ENCODE results near the gene IGFBP7.

The IGFBP7 gene

DNA sequence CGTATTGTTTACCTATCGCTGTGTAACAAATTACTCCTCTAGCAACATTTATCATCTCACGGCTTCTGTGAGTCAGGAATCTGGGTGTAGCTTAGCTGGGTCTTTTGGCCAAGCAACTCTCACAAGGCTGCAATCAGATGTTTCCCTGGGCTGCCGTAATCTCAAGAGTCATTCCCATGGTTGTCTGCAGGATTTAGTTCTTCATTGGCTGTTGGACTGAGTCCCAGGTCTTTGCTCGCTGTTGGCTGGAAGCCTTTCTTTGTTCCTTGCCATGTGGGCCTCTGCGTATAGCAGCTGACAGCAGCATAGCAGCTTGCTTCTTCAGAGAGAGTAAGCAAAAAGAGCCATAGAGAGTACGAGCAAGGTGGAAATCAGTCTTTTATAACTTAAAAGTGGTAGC, 114.7 kb downstream of the IGFBP7 start:
- DNase-seq (ENCODE audit: low read depth, low spot score): no peak

DNA sequence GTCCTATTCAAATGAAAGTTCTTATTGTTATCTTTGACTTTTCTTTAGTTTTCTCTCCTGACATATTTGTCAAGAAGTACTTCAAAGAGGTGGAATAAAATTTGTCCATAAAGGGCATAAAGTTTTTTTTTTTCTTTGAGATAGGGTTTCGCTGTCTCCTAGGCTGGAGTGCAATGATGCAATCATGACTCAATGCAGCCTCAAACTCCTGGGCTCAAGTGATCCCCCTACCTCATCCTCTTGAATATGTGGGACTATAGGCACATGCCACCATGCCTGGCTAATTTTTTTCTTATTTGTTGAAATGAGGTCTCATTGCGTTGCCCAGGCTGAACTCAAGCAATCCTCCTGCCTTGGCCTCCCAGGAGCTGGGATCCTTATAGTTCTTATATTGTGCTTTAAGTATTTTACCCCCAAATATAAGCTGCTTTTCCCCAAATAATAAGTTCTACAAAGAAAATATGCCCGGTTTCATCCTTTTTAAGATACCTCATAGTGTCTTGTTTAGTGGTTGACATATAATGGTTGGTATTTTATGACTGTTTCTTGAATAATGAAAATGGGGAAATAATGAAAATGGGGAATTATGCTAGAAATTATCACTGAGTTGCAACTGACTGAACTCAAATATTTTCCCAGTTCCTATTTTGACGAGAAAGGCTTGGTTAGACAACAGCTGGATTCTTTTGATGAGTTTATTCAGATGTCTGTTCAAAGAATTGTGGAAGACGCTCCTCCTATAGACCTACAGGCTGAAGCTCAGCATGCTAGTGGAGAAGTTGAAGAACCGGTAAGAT, 119.9 kb downstream of the IGFBP7 start:
- no peak for DNase-seq (ENCODE audit: low read depth, low spot score)
- H3K4me3 ChIP-seq (ENCODE audit: low read length): no peak overlapping the region

More for the DNA sequence above, 114.7 kb downstream of the IGFBP7 start:
- no peak overlapping the region for H3K4me3 ChIP-seq (ENCODE audit: low read length)

DNA sequence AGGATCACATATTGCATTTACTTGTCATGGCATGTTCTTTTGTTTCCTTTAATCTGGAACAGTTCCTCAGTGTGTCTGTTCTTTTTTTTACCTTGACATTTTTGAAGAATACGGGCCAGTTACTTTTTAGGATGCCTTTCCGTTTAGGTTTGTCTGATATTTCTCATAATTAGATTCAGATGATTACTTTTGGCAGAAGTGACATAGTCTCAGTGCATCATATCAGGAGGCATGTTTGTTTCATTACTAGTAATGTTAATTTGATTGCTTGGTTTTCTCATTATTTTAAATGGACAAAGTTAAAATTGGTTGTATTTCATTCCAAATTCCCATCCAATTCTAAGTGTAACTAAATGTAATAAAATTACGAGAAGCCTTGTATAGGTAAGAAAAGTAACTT, 123.2 kb downstream of the IGFBP7 start:
- no peak for DNase-seq (ENCODE audit: low read depth, low spot score)
- no peak overlapping the region for H3K4me3 ChIP-seq (ENCODE audit: low read length)

DNA sequence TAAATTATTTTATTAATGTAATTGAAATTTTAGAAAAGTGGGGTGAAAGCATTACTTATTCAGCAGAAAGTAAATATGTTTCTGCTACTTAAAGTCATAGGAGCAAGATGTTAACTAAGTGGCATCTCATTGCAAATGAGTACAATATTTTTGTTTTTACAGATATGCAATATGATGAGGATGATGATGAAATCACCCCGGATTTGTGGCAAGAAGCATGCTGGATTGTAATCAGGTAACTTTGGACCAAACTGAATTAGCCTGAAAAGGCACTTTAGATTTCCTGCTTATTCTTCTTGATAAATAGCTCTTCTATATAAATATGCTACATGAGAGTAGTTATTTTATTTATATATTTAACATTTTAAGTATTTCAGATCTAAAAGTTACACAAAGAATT, 124.0 kb downstream of the IGFBP7 start:
- no peak for DNase-seq (ENCODE audit: low read depth, low spot score)
- H3K4me3 ChIP-seq (ENCODE audit: low read length): no peak overlapping the region

DNA sequence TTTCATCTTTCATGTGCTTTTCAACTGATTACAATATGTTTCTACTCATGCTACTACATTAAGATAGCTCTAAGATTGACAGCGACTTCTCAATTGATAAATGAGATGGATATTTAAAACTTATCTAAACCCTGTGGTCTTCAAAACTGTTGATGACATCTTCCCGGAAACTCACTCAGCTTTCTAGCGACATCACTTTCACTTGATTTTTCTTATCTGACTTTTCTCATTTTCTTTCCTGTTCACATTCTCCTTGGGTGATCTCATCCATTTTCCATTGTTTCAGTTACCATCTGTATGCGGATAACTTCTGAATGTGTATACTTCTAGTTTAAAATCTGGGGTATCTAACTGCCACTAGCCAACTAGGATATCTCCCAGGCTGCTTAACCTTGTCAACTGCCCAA, 128.4 kb downstream of the IGFBP7 start:
- H3K4me3 ChIP-seq (ENCODE audit: low read length): no peak overlapping the region
- no peak for DNase-seq (ENCODE audit: low read depth, low spot score)
